ENCODE results near the gene WSCD2. TPM values are rescaled to one million over a fixed set of nuclear protein-coding genes. Genes with fewer than 3 reads are reported as not detected.

Gene WSCD2
- total RNA-seq, 1 donor from 2014 or later, result not detected

DNA sequence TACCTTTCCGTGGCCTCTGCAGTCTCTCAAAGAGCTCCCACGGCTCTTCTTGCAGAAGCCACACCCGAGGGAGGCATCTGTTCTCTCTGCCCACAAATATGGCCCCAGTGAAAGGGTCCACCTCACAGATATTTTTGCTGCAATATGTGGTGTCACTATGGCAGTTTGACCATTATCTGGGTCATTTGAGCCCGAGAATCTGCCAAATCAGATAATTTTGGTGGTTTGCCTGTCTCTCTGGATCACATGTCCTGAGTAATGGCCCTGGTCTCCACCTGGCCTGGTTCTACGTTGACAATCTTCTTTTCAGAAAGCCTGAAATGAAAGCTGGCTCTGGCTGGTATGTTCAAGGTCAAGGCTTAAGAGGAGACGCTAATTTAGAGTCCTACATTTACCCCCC, 5.7 kb upstream of the WSCD2 start:
- peaks cover 2% of the 10 kb centered on the region for H3K27me3 ChIP-seq (ENCODE audit: control insufficient read depth, insufficient read depth, low read length)
- no peak for DNase-seq (ENCODE audit: low read depth)
- no peak for FAIRE-seq
- no peaks in the 10 kb centered on the region for H3K36me3 ChIP-seq (ENCODE audit: control insufficient read depth, insufficient read depth, low read length)
- TF ChIP-seq, protein P1, sequence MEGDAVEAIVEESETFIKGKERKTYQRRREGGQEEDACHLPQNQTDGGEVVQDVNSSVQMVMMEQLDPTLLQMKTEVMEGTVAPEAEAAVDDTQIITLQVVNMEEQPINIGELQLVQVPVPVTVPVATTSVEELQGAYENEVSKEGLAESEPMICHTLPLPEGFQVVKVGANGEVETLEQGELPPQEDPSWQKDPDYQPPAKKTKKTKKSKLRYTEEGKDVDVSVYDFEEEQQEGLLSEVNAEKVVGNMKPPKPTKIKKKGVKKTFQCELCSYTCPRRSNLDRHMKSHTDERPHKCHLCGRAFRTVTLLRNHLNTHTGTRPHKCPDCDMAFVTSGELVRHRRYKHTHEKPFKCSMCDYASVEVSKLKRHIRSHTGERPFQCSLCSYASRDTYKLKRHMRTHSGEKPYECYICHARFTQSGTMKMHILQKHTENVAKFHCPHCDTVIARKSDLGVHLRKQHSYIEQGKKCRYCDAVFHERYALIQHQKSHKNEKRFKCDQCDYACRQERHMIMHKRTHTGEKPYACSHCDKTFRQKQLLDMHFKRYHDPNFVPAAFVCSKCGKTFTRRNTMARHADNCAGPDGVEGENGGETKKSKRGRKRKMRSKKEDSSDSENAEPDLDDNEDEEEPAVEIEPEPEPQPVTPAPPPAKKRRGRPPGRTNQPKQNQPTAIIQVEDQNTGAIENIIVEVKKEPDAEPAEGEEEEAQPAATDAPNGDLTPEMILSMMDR (IDR thresholded peaks at IDR 0.05; ENCODE audit: insufficient read depth, low read length, severe bottlenecking), result no peak
- no peak overlapping the region for H3K4me3 ChIP-seq (ENCODE audit: low read depth, low read length)

DNA sequence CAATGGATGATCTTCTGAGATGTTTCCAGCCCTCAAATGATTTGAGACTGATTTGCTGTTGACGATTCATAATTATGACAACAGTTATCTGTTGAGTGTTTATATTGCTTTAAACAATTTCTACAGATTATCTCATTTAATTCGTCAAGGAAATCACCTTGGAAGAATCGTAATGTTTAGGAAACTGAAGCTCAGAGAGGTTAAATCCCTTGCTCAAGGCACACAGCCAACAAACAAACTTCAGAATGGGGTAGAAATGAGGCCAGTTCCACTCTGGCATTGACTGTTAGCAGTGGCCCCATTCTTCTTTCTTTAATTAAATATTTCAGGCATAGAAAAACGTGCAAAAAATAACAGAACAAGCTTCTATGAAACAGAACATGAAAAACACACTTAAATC, 4.0 kb upstream of the WSCD2 start:
- no peak overlapping the region for H3K4me3 ChIP-seq (ENCODE audit: low read depth, low read length)
- H3K36me3 ChIP-seq (ENCODE audit: control insufficient read depth, insufficient read depth, low read length), result no peaks in the 10 kb centered on the region
- TF ChIP-seq, protein P1 (IDR thresholded peaks at IDR 0.05; ENCODE audit: insufficient read depth, low read length, severe bottlenecking), result no peak
- FAIRE-seq, result no peak
- no peak for DNase-seq (ENCODE audit: low read depth)
- peaks cover 5% of the 10 kb centered on the region for H3K27me3 ChIP-seq (ENCODE audit: control insufficient read depth, insufficient read depth, low read length)

DNA sequence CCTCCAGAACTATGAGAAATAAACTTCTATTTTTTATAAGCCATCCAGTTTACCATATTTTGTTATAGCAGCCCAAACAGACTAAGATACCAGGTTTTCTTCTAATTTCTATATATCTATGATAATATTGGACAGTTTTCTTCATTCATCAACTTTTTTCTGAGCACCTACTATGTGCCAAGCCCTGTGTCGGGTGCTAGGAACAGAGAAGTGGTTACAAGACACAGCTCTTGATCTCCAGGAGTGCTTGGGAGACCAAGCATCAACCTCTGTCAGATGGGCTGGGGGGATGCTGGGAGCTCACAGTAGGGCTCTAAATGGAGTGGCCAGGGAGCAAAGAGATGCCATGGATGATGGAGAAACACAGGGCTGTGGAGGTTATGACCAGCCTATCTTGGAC, 2.9 kb upstream of the WSCD2 start:
- no peak overlapping the region for H3K4me3 ChIP-seq (ENCODE audit: low read depth, low read length)
- no peaks in the 10 kb centered on the region for H3K36me3 ChIP-seq (ENCODE audit: control insufficient read depth, insufficient read depth, low read length)
- peaks cover 7% of the 10 kb centered on the region for H3K27me3 ChIP-seq (ENCODE audit: control insufficient read depth, insufficient read depth, low read length)
- FAIRE-seq (no peak), DNase-seq (ENCODE audit: low read depth) (no peak)
- TF ChIP-seq, protein P1 (IDR thresholded peaks at IDR 0.05; ENCODE audit: insufficient read depth, low read length, severe bottlenecking), result no peak

DNA sequence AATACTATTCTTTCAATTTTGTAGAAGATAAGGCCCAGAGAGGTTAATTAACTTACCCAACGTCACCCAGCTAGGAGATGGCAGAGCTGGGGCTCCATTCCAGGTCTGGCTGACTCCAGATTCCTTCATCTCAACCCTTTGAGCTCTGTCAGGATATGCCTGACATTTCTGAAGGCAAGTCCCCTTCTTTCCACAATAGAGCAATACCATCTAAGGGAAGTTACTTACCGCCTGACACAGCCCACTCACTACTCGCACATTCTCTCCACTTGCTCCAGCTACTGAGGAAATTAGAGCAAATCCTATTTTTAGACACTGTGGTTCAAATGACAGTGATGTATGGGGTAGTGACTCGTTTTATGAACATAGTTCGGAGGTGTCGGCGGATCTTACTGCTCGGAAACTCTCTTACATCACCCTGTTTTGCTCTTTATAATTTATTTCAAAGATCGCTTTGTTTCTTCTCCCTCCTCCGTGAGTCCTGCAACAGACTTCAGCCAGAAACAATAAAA, 2.0 kb upstream of the WSCD2 start:
- Histone ChIP-seq H3K4me3 (ENCODE audit: low read depth, low read length) (no peak overlapping the region), H3K36me3 (ENCODE audit: control insufficient read depth, insufficient read depth, low read length) (no peaks in the 10 kb centered on the region), H3K27me3 (ENCODE audit: control insufficient read depth, insufficient read depth, low read length) (peaks cover 7% of the 10 kb centered on the region)
- FAIRE-seq (no peak), DNase-seq (ENCODE audit: low read depth) (no peak)
- TF ChIP-seq, protein P1 (IDR thresholded peaks at IDR 0.05; ENCODE audit: insufficient read depth, low read length, severe bottlenecking), result no peak

DNA sequence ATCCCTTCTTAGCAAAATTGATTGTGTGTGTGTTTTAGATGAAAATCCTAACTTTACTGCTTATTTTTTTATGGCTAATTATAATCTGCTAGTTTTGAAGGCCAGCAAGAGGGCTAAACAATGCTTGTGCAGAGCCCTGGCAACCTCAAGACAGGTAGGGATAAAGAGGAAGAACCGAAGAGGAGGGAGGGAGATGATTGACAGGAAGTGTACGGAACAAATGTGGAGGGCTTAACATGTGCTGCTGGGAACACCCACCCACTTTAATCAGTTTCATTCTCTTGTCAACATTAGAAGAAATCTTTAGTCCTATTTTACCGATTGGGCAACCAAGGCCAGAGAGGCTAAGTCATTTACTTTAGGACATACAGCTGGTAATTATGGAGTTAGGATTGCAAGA, 1.4 kb upstream of the WSCD2 start:
- TF ChIP-seq, protein P1 (IDR thresholded peaks at IDR 0.05; ENCODE audit: insufficient read depth, low read length, severe bottlenecking), result no peak
- peaks cover 9% of the 10 kb centered on the region for H3K27me3 ChIP-seq (ENCODE audit: control insufficient read depth, insufficient read depth, low read length)
- no peaks in the 10 kb centered on the region for H3K36me3 ChIP-seq (ENCODE audit: control insufficient read depth, insufficient read depth, low read length)
- H3K4me3 ChIP-seq (ENCODE audit: low read depth, low read length), result no peak overlapping the region
- DNase-seq (ENCODE audit: low read depth), result no peak
- FAIRE-seq, result no peak

Data from bronchial epithelial cell (primary cell).